ENCODE data around the gene GK. TPM values are rescaled to one million over a fixed set of nuclear protein-coding genes. Genes with fewer than 3 reads are reported as not detected.

Gene GK
- total RNA-seq, 1 experiment from 2014 or later: 9.8 TPM

- Histone ChIP-seq H3K9me3 (ENCODE audit: control insufficient read depth, low read depth, low read length) (peaks cover 6% of the 10 kb centered on the region), H3K4ac (ENCODE audit: low read depth, low read length) (no peak overlapping the region), H3K79me2 (ENCODE audit: insufficient read depth, low read length) (no peaks in the 10 kb centered on the region), H4K5ac (ENCODE audit: insufficient read length, low read depth, low read length) (no peak overlapping the region), H3K4me1 (ENCODE audit: insufficient read depth, low read length) (no peaks in the 10 kb centered on the region), H2BK20ac (ENCODE audit: low read depth, low read length, poor library complexity, severe bottlenecking) (no peak overlapping the region), H3K9ac (ENCODE audit: extremely low read depth, insufficient read length, low read length) (no peak overlapping the region), H3K27me3 (ENCODE audit: insufficient read depth, low read length) (no peaks in the 10 kb centered on the region), H2BK5ac (ENCODE audit: insufficient read length, low read length) (no peak overlapping the region), H3K23ac (ENCODE audit: insufficient read length, low read depth, low read length) (no peak overlapping the region), H3T11ph (ENCODE audit: low read length) (no peak overlapping the region), H2AK5ac (ENCODE audit: insufficient read length, low read length) (no peak overlapping the region), H3K56ac (ENCODE audit: insufficient read length, low read depth, low read length) (no peak overlapping the region), H2AFZ (ENCODE audit: low read length) (no peak overlapping the region), H4K20me1 (ENCODE audit: control insufficient read depth, insufficient read depth, insufficient read length) (no peaks in the 10 kb centered on the region), H3K27ac (ENCODE audit: insufficient read length, low read depth, low read length) (no peak overlapping the region), H4K8ac (replicated peaks; ENCODE audit: insufficient read length, low read depth, low read length) (no peak overlapping the region), H4K91ac (ENCODE audit: insufficient read length, low read depth, low read length) (no peak overlapping the region), H2BK120ac (ENCODE audit: low read depth, low read length, poor library complexity, severe bottlenecking) (no peak overlapping the region), H2BK15ac (ENCODE audit: low read depth, low read length) (no peak overlapping the region), H3K79me1 (ENCODE audit: insufficient read depth, low read depth, low read length, poor library complexity, severe bottlenecking) (no peaks in the 10 kb centered on the region), H2BK12ac (ENCODE audit: insufficient read length, low read depth, low read length) (no peak overlapping the region), H3K18ac (ENCODE audit: insufficient read length, low read depth, low read length) (no peak overlapping the region), H3K14ac (ENCODE audit: insufficient read depth, low read length) (no peak overlapping the region), H3K23me2 (ENCODE audit: insufficient read length, low read depth, low read length, poor library complexity, severe bottlenecking) (no peaks in the 10 kb centered on the region), H3K4me2 (ENCODE audit: insufficient read depth, insufficient read length, low read length) (no peak overlapping the region)
- H3K9me3 Mint-ChIP-seq: peaks cover 10 to 42% of the 10 kb centered on the region in 2 experiments
- H3K27me3 Mint-ChIP-seq (ENCODE audit: low read depth): no peaks in the 10 kb centered on the region
- H3K36me3 Mint-ChIP-seq (ENCODE audit: insufficient read depth in 1 of 3, low read depth in 3 of 3): peaks cover 14 to 20% (median 18%) of the 10 kb centered on the region in 3 experiments; a peak in 6 of 7 replicates
- H3K4me3 Mint-ChIP-seq: no peak overlapping the region
- no peaks in the 10 kb centered on the region; a peak in 1 of 4 replicates for H3K4me1 Mint-ChIP-seq
- no CpG with 5 or more reads among the region's 4 CpGs for WGBS (ENCODE audit: extremely low coverage, insufficient read length, low lambda C conversion rate)
- TF ChIP-seq CTCF (conservative IDR thresholded peaks at IDR 0.05): no peak
- H3K27ac Mint-ChIP-seq: peak overlapping the region in 1 of 3 experiments; percentile 1; a peak in 2 of 7 replicates
- no peak for DNase-seq
These were observed 15.4 kb downstream of the GK start for GRCh38 chrX:30668581-30668980.
